NCI-H82 treated with DMSO at 0.1 percent for 48 hours (cell line): Measurements from ENCODE around the gene SLC38A1.
A peak's percentile ranks its signal among the peaks of the same experiment; 100 is the strongest.
"Not testable (repeated sequence)": the region's sequence is repeated elsewhere in the genome, so short reads cannot be mapped to it uniquely, and the experiment has no call there.

ENCODE experiments used
- DNase-seq: peaks from one replicate; lab custom pipeline; 2025; ENCODE audit not compliant: unreplicated experiment; lab: John Stamatoyannopoulos, UW

The SLC38A1 gene

DNA sequence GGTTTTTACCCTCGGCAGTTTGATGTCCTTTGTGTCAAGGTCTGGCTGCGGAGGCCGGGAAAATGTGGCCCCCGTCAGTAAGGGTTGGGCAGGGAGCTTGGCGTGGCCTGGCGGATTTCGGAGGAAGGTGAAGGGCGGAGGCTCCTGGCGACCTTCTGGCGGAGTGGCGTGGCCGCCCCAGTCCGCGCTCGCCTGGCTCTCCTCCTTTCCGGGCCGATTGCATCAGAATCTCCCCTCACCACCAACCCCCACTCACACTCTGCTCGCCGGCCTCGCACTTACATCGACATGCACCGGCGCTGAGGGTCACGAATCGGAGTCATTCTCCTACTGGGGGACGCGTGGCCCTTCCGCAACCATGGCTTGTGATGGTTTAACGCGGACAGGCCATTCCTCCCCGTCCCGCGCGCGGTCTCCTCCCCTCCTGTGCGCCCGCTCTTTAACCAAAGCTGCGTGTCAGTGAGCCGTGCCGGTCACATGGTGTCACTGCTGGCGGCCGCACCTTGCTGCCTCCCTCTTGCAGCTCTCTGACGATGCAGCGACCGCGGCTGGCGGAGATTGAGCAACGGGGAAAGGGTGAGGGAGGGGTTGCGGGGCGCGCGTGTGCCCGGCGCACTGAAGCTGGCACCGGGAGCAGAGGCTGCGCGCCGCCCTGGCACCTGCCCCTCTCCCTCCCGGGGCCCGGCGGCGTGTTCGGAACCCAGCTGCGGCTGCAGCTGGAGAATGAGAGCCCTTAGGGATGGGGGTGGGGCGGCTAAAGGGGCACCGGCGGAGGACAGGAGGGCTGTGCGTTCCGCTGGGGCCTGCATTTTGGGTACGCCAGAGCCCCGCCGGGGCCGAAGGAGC lies at the start of gene SLC38A1:
SLC38A1 (minus strand) TSS at position 461 of the 846 bp plus-strand sequence. CDS start 29,243 bp downstream, outside the sequence.
- no peak for DNase-seq

DNA sequence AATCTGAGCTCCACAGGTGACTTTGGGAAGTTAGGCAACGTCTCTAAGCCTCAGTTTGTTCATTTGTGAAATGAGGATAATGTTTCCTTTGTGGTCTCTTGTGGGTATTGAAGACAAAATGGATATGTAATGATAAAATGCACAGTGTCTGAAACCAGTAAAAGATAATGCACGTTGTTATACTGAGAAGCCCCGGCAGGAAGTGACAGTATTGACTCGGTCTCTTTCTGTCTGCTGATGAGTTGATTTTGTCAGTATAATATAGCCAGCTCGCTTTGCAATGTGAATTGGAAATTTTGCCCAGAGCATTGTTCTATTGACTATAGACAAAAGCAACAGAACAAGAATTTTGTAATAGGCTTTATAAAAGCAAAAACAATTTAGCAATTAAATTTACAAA lies 49.2 kb upstream of the SLC38A1 start:
- DNase-seq: no peak

DNA sequence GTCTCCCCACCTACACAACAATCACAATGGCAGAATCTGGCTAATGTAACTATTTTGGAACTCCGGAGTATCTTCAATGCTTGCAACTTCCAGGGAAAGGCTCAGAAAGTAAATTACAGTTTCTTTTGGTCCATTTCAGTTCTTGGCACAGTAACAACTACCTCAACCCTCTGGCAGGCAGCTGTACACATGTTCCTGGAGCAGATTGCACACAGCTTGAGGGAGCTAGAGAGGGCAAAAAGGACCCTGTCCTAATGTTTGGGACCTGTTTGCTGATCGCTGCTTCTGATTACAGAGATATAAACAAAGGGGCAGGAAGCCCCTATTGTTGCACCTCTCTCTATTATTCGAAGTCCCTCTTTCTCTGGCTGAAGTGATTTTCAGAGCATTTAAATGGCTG lies 35.2 kb upstream of the SLC38A1 start:
- DNase-seq: no peak

DNA sequence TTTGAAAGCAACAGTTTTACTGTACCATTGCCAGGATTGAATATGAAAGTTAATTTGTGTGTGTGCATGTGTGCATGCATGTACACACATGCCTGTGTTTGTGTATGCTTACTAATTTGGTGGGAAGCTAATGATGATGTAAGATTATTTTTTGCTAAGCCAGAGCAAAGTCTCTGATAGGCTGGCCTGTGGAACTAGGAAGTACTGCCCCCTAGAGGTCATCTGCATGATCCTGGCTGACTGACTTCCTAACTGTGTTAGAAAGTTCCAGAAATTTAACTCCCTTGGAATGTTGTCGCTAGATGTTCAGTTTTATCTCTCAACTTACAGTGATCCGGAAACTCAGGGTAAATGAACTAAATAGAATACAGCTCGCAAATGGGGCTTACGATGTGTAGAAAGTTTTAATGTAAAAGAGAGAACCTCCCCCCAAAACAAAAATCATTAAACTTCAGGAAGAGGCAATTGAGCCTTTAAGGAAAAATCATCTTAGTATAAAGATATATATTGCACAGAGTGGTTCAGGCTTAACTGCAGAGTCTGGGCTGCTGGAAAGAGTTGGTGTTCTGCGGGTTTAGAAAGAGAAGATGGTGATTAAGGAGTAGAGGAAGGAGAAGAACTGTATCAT lies 34.3 kb upstream of the SLC38A1 start:
- DNase-seq: no peak

DNA sequence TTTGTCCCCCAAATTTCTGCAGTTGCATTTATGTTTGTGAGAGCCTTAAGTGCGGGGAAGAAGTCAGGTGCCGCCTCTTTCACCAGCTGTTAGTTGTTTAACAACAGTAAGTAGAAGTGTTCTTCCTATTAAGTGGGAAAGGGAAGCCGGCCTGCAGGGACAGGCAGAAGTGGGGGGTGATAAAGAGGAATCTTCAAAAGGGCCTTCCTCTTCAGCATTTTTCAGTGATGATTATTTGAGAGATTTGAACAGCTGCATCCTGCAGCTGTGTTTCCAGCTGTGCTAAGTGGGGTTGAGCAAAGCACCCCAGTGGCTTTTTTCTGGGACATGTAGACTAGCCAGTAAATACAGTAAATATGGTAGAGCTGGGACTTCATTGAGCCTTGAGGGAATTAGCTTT lies 32.1 kb upstream of the SLC38A1 start:
- no peak for DNase-seq

DNA sequence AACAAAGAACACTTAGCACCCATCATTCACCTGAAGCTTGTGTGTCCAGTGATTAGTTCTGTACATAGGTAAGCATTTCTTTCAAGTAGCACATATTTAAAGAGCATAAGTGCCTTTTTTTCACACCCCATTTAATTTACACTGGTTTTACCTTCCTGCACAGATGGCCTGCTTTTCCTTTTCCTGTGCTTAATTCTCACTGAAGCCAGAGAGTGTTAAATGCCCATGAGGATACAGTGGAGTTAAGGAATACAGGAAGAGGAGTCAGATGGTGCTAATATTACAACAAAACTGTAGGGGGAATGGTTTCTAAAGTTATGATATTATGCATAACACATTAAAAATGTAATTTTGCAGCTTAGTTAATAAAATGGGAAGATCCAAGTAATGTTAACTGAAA lies 31.0 kb upstream of the SLC38A1 start:
- peak; percentile 40 for DNase-seq

DNA sequence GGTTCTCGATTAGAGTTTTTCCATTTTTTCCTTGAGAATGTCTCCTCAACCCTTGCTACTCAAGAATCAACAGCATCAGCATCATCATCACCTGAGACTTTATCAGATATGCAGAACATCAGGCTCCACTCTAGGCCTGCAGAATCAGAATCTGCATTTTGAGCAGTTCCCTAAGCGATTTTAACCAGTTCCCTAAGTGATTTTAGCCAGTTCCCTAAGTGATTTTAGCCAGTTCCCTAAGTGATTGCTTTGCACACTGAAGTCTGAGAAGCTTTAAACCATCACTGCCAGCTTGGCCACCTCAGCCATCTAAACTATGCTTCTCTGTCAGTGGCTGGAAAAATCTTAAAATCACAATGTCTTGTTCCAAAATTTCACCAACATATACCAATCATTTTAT lies 29.4 kb upstream of the SLC38A1 start:
- no peak for DNase-seq

DNA sequence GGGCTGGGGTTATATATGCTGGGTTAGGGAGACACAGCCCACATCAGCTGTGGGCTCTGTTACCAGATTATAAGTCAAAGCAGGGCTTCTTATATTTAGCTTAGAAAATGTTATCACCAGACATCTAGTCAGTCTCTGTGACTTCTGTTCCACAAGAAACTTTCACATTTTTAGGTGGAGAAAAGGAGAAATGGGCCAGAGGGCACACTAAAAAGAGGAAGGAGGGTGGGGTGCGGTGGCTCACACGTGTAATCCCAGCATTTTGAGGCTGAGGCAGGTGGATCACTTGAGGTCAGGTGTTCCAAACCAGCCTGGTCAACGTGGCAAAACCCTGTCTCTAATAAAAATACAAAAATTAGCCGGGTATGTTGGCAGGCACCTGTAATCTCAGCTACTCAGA lies 28.0 kb upstream of the SLC38A1 start:
- no peak for DNase-seq

DNA sequence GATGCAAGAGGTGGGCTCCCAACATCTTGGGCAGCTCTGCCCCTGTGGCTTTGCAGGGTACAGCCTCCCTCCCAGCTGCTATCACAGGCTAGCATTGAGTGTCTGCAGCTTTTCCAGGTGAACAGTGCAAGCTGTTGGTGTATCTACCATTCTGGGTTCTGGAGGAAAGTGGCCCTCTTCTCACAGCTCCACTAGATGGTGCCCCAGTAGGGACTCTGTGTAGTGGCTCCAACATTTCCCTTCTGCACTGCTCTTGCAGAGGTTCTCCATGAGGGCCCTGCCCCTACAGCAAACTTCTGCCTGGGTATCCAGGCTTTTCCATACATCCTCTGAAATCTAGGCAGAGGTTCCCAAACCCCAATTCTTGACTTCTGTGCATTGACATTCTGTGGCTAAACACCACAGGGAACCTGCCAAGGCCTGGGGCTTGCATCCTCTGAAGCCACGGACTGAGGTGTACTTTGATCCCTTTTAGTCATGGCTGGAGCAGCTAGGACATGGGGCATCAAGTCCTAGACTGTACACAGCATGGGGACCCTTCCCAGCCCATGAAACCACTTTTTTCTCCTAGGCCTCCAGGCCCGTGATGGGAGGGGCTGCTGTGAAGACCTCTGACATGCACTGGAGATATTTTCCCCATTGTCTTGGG lies 24.0 kb upstream of the SLC38A1 start:
- DNase-seq: no peak

DNA sequence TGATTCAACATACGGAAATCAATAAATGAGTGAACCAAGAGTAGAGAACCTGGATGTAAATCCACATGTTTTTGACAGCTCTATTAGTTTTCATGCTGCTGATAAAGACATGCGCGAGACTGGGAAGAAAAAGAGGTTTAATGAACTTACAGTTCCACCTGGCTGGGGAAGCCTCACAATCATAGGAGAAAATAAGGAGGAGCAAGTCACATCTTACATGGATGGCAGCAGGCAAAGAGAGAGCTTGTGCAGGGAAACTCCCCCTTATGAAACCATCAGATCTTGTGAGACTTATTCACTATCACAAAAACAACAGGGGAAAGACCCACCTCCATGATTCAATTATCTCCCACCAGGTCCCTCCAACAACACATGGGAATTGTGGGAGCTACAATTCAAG lies 23.1 kb upstream of the SLC38A1 start:
- DNase-seq: not testable (repeated sequence)

DNA sequence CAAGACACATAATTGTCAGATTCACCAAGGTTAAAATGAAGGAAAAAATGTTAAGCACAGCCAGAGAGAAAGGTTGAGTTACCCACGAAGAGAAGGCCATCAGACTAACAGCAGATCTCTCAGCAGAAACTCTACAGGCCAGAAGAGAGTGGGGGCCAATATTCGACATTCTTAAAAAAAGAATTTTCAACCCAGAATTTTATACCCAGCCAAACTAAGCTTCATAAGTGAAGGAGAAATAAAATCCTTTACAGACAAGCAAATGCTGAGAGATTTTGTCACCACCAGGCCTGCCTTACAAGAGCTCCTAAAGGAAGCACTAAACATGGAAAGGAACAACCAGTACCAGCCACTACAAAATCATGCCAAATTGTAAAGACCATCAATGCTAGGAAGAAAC lies 16.3 kb upstream of the SLC38A1 start:
- not testable (repeated sequence) for DNase-seq

DNA sequence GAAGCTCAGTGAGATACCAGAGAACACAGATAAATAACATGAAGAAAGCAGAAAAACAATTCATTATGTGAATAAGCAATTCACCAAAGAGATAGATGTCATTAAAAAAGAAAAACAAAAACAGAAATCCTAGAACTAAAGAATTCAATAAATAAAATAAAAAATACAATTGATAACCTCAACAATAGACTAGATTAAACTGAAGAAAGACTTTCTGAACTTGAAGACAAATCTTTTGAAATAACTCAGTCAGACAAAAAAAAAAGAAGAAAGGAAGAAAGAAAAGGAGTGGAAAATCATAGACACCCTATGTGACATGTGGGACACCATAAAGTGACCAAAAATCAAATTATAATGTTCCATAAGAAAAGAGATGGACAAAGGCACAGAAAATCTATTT lies 14.0 kb upstream of the SLC38A1 start:
- no peak for DNase-seq

DNA sequence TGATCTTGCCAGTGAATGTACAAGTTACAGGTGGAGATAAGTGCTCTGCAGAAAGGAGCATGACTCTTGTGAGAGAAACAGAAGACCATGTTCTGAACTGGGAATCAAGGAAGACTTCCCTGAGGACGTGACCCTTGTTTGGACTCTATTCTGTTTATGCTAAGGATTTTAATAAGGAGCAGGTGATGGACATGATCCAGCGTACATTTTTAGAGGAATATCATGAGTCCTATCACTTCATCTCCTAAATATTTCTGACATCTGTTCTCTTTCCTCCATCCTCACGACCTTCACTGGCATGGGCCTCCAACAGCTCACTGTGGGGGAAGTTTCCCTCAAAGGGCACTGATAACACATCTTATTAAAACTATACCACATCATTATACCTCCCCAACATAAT lies 7.9 kb upstream of the SLC38A1 start:
- DNase-seq: no peak

DNA sequence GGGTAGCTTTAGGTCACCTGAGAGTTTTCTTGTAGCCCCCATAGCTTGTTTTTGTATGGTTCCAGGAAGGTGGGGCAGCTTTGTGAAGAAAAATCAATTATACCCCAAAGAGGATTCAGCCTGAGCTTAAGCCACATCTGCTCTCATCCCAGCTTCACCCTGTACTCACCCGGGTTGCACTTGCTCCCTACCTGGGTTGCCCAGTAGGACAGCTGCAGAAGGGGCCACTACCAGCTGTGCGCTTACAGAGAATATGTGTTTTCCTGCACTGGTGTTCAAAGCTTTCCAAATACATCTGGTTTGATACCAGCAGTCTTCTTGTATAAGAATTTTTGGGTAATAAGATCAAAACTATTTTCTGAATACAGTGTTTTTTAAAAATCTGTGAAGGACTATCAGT lies 3.0 kb upstream of the SLC38A1 start:
- DNase-seq: peak; percentile 97

DNA sequence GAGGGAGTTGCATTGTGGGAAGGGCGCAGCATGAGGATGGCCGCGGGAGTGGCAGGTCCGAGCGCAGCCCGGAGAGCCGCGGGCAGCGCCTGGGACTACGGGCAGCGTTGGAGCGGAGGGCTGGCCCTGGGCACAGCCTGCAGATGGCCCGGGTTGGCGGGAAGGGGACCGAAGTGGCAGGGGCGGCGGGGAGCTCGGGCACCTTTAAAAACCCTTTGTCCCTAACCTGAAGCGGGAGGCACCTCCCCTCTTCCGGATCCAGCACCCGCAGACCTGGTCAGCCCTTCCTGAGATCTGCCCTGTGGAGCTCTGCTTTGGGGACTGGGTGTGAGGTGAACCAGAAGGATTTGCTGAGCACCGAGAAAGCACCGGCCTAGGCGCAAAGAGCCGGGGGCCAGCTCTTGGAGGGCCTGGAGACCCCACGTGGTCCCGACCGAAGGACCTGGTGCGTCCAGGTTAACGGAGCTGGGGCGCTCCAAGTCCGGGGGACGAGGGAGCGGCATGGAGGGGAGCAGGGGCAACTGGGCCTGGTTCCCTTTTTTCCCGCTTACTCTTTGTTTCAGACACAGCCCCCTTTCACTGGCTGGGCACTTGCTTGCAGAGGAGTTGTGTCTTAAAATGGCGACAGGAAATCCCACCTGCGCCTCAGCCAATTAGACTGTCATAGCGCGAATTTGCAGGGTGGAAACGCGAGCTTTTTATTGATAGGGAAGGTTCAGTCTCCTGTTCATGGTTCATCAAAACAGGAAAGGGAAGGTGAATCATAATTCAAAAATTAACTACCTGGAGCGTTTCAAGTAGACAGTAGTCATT lies 792 bp upstream of the SLC38A1 start:
- peak; percentile 34 for DNase-seq

DNA sequence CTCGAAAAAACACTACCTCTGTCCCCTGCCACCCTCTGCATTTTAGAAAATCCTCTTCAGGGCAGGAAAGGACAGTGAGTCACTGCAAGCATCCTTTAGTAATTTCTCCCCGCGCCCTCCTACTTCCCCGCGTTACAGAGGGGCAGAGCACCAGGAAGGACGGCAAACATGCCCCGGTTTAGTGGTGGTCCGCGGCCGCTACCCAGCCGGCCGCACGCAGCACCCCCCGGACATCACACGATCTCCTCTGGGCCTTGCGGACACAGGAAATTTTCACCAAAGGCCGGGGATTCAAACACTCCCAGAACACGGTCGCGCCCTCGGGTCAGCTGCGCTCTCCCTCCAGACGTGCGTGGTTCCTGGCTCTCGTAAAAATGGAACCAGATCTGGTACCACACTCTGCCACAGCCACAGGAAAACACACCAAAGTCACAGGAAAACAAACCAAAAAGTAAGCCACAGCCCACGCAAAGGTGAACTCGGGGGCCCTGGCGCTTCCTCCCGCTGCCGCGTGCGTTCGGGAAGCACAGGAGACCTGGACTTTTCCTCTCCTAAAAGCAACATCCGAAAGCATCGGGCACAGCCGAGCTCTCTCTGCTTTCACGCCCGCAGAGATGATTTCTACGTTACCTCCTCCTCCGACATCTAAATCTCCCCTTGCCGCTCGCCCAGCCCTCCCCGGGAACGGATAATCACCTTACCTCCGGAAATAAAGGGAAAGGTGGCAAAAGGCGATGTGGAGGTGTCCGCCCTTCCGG lies 839 bp downstream of the SLC38A1 start:
- DNase-seq: no peak

DNA sequence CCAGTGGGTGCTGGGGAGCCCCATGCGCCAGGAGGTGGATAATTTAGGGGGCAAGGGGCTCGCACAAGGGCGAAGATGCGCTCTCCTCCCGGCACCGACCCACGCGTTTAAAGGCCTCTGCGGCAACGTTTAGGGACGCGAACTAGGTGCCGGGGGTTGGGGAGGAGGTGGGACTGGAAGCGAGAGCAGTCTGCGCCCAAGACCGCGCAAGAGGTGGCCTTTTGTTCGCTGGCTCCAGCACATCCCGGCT lies 1.3 kb downstream of the SLC38A1 start:
- no peak for DNase-seq

DNA sequence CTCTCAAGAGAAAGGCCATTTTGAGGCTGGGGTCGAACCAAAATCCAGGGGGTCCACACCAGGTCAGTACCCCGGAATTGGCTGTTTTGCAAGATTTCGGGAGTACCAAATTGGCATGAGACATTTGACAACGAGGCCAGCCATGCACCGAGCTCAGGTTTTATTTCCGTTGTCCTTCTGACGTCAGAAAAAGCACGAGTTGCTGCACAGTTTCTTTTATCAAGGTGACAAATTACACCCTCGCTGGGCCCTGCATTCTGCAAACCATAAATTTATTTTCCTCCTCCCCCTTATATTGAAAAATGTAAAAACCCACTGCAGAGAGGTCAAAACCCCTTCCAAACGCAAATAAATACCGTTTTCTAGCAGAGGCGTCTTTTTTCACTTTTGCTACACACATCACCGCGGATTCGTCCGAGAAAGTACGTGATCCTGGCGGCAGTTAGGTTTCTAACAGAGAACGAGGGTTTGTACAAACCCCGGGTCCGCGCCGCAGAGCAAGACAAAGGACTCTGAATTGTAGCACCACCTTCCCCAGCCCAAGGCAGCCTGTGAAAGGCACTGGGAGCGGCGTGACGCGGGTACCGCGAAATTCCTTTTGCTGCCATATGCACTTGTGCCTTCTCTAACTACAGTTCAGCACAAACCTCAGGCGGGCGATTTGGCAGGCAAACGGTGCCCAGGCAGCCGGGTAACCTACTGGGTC lies 1.8 kb downstream of the SLC38A1 start:
- DNase-seq: no peak

DNA sequence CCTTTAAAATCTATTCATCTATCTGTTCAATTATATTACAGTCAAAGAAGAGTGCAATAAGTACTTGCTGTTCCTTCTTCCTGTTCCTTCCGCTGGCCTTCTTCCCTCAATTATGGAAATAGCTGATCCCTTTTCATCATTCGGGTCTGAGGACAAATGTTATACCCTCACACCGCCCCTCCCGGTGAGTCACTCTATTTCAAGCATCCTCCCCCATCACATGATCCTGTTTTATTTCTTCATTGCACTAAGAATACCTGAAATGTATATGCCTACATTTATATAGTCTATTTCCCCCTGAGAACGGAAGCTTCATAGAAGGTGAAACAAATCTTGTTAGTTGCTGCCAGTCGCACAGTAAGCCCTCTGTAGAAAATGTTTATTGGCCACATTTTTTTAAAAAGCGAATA lies 2.5 kb downstream of the SLC38A1 start:
- peak; percentile 42 for DNase-seq

DNA sequence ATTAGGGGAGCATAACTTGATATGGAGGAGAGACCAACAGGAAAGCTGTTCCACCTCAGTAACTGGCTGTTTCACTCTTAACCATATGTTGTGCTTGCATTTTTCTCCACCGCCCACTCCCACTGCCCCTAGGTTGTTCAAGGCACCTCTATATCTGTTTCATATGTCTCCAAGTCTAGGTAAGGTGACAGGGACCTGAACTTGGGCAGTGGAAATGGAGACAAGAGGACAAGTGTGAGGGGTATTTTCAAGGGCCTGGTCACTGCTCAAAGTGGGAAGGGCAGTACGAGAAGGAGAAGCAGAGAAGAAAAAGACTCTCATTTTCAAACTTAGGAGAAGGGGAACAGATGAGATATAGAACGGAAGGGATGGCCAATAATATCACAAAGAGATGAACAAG lies 3.1 kb downstream of the SLC38A1 start:
- no peak for DNase-seq
